ENCODE data around the gene PKMYT1.

Gene PKMYT1

DNA sequence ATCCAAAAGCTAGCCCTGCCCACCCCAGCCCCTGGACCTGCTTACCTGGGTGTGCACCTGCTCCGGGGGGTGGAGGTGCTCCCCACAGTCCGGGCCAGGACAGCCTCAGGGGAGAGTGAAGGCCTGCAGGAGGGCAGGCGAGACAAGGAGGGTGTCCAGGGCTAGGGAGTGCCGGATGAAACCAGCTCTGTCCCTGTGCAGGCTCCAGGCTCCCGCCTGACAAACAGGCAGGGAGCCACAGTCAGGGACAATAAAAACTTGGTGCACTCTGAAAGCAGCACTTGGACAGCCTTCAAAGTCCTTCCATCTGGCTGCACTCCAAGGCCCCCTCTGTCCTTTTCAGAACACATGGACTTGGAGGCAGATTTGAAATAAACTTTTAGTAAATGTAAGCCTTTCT is 7.2 kb downstream of the PKMYT1 start:
- no peak for DNase-seq (ENCODE audit: low spot score)

DNA sequence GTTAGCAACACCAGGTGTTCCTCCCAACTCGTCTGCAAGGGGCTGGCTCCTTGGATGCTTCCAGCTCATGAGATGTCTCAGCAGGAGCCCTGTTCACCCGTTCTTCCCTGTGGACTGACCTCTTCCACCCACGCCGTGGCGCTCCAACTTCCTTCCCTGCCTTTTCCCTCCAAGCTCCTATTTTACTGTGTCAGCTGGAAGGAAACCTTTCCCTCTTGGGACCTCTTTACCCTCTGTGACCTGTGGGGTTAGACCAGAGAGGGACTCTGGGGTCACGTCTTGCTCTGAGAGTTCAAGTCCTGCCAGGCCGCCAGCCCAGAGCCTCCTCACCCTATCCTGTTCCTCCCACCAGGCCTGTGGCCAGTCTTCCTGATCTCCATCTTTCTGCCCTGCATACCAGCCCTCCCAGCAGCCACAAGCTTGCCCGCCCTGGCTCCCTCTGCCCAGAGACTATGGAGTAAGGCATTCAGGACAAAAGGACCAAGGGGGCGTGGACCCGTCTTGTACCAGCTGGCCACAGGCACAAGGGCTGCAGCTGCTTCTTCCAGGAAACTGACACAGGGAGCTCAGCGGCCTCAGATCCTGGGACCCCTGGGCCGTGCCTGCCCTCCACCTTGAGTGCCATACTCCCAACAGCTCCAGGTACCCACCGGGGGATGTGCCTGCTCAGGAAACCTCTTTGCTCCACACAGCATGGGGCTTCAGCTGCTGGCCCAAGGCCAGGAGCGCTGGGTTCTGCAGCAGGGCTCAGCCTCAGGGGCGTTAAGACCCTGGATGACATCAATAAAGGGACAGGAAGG is 8.1 kb downstream of the PKMYT1 start:
- no peak for DNase-seq (ENCODE audit: low spot score)

- DNase-seq (ENCODE audit: low spot score), result no peak
Observed at GRCh38 chr16:2971134-2971984, 8.9 kb downstream of the PKMYT1 start.

DNA sequence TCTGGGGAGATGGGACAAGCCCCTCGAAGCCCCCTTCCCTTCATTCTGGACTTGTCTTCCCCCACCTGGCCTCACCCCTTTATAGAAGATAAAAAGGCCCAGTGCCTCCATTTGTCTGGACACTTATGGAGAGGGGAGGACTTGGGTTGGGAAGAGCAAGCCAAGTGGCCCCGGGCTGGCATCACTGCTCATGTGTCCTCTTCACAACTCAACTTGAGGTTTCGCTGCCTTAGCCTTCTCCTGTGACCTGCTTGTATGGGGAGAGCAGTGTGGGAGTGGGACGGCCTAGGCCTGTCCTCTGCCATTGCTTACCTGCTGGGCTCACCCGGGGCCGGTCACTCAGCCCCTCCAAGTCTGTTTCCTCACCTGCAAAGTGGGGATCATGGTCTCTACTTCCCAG is 9.7 kb downstream of the PKMYT1 start:
- DNase-seq (ENCODE audit: low spot score), result no peak

DNA sequence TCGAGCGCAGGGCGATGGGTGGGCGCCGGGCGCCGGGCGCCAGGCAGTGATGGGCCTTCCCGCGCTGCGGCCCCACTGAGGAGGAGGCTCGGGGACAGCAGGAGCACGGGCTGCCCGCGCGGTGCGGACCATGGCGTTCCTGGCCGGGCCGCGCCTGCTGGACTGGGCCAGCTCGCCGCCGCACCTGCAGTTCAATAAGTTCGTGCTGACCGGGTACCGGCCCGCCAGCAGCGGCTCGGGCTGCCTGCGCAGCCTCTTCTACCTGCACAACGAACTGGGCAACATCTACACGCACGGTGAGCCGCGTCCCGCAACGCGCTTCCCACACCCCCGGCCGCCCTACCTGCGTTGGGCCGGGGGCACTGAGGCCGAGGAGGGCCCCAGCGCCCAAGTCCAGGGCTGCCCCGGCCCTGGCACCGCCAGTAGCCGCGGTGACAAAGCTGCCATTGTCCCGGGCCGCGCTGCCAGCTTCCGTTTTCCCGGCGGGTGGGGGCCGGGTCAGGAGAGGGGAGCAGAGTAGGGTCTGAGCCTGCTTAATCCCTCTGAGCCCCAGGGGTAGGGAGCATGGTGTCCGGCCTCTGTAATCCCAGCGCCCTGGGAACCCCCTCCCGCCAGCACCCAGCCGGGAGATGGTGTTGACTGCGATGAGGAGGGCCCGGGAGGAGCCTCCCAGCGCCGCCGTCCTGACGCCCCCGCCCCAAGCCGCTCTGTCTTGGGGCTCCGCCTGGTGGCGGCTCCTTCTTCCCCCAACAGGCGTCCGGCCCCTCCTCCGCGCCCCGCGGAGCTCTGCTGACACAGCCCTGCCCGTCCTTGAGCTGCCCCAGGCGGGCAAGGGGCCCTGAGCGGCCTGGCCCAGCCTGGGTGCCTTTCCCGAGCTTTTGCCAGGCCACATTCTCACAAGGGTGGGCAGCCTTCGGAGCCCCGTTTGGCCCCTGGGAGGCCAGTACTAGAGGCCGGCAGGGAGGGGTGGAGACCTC is 10.4 kb downstream of the PKMYT1 start:
- DNase-seq (ENCODE audit: low spot score), result peak; percentile 65

- DNase-seq (ENCODE audit: low spot score), result peak; percentile 98
Observed at GRCh38 chr16:2968738-2969544, 11.3 kb downstream of the PKMYT1 start, which contains the start of gene PAQR4. Gene PAQR4 (plus strand): TSS chr16:2969348. CDS start chr16:2969675, 327 bp downstream.

DNA sequence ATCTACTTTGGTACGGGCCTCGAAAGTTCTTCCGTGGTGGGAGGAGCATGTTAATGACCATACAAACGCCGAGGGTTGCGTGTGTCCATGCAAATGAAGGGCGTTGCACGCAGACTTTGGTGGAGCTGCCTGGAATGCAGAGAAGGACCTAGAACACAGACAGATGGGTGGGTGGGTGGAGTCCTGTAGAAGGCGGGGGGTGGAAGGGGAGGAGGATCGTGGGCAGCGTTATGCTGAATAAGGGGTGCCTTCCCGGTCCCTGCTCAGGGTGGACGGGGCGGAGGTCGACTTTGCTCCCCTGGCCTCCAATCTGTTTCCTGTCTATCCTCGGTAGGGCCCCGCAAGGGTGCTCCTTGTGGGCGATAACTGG is 11.9 kb downstream of the PKMYT1 start:
- no peak for DNase-seq (ENCODE audit: low spot score)

DNA sequence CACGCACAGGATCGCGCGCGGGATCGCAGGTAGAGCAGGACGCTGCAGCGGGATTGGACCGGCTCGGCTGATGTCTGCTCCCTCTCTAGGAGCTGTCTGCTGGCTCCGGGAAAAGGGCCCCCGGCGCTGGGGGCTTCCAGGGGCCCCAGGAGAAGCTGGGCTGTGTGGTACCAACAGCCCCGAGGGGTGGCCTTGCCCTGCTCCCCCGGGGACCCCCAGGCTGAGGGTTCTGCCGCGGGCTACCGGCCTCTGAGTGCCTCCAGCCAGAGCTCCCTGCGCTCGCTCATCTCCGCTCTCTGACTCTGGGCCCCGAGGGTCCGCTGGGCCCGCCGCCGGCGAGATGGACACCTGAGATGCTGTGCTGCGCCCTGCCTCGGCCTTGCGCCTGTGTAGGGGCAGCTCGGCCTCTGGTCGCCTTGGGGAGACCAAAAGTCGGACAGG is 12.5 kb downstream of the PKMYT1 start:
- no peak for DNase-seq (ENCODE audit: low spot score)

DNA sequence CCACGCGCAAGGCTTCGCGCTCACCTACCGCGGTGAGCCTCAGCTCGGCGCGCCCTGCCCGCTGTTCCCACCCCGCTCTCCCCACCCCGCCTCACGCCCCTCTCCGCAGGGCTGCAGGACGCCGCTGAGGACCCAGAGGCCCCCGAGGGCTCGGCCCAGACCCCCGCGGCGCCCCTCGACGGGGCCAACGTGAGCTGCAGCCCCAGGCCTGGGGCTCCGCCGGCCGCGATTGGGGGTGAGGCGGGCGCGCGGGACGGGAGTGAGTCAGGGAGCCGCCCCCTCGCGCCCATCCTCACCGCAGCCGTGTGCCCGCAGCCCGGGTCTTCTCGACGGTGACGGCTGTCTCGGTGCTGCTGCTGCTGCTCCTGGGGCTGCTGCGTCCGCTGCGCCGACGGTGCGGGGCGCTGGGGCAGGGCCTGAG is 13.0 kb downstream of the PKMYT1 start:
- no peak for DNase-seq (ENCODE audit: low spot score)

DNA sequence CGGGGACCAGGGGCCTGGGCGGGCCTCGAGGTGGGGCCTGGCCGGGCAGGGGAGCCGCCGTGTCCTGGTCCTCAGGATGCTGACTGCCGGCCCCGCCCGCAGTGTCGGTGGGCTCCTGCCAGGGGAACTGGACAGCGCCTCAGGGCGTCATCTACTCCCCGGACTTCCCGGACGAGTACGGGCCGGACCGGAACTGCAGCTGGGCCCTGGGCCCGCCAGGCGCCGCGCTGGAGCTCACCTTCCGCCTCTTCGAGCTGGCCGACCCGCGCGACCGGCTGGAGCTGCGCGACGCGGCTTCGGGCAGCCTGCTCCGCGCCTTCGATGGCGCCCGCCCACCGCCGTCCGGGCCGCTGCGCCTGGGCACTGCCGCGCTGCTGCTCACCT is 13.4 kb downstream of the PKMYT1 start:
- peak; percentile 48 for DNase-seq (ENCODE audit: low spot score)

DNA sequence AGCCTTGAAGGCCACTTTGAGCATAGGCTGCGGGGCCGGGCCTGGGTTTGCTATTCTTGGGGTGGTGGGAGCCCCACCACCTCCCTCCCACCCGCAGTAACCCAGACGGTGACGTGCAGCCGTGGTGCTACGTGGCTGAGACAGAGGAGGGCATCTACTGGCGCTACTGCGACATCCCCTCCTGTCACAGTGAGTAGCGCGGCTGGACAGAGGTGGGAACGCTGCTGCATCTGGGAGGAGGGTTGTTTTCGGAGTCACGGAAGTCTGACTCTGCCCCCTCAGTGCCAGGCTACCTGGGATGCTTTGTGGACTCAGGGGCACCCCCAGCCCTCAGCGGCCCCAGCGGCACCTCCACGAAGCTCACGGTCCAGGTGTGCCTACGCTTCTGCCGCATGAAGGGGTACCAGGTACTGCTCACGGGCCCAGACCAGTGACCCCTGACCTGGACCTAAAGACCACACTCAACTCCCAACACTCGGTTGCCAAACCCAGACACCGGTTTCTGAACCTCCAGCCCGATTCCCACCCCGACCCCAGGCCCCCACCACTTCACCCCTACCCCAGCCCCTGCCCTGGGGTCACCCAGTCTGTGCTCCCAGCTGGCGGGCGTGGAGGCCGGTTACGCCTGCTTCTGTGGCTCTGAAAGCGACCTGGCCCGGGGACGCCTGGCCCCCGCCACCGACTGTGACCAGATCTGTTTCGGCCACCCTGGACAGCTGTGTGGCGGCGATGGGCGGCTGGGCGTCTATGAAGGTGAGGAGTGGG is 14.0 kb downstream of the PKMYT1 start:
- no peak for DNase-seq (ENCODE audit: low spot score)

DNA sequence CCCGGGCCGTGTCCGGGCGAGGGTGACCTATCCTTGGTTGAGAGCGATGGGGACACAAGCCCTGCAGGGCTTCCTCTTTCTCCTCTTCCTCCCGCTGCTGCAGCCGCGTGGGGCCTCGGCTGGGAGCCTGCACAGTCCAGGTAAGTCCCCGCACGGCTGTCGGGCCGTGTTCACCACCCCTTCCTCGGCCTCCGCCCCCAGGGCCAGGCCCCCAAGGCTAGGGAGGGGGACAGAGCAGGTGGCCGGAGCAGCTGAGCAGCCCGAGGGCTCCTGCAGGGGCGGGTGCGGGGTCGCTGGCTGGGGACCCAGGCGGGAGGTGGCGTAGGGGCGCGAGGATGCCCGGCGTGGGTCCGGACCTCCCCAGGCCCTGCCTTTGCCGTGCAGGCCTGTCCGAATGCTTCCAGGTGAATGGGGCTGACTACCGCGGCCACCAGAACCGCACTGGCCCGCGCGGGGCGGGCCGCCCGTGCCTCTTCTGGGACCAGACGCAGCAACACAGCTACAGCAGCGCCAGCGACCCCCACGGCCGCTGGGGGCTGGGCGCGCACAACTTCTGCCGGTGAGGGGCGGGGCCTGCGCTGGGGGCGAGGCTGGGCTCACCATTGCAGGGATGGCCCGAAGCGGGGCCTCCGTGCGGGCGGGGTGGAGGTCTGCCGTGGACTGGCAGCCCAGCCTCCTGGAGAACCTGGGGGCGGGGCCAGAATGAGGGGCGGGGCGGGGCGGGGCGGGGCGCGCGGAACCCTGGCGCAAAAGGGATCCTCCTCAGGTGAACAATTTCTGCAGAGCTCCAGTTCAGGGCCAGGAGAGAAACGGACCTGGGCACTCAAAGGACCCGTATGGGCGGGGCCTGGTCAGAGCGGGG is 15.5 kb downstream of the PKMYT1 start:
- peak; percentile 56 for DNase-seq (ENCODE audit: low spot score)

GRCh38 chr16:2963723-2964474 is 16.3 kb downstream of the PKMYT1 start, which contains the start of gene KREMEN2:
Gene KREMEN2 (plus strand): TSS chr16:2964275. CDS start chr16:2964521, 246 bp downstream.
- DNase-seq (ENCODE audit: low spot score), result peak; percentile 43

DNA sequence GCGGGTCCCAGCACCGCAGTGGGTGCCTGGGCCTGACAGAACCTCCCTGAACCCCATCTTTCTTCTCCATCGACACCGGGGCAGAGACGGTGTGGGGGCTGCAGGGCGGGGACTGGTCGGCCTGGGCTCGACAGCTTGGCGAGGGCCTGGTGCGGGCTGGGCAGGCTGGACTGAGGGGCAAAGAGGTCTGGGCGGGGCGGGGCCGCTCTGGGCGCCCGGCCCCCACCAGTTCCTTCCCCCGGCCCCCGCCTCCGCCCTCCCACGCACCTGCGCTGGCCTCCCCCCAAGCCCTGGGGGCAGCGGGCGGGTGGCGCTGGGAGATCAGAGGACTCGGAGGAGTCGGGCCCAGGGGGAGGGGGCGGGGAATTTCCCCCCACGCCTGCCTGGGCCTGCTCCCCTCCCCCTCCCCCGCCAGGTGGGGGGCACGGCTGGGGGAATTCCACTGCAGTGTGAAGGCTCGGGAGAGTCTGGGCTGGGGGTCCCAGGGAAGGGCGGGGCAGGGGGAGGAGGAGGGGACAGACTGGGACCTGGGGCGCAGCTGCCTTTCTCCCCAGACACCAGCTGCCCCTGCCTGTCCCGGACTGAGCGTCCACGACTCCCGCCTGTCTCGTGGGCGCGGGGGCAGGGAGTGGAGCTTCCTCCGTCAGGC is 17.0 kb downstream of the PKMYT1 start:
- no peak for DNase-seq (ENCODE audit: low spot score)

DNA sequence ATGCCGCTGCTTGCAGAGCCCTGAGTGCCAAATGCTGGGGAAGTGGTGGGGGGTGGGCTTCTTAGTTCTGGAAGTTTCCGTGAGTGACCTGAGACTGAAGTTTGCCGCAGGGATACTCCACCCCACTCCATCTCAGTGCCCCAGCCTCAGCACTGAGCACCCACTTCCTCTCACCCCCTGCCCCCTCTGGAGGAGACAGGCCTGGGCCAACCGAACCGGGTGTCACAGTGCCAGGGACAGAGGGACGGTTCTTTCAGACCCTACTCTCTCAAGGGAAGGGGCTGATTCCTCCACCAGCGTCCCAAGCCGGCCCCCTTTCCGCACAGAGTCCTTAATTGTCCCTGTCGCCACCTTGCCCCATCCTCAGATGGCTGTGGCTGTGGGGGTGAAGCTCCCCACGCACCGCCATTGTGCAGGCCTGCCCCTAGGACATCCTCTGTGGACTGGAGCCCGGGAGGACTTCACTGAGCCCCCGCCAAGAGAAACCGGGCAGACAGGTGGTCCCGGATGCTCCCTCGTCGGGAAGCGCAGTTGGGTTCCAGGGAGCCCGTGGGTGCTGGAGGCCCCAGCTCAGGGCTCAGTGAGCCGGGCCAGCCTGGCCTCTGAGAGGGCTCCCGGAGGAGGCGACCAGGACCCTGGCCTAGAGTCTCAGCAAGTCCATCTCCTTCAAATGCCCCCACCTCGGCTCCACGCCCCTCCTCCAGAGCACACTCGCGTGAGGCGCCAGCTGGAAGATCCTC is 17.7 kb downstream of the PKMYT1 start:
- DNase-seq (ENCODE audit: low spot score), result no peak

- no peak for DNase-seq (ENCODE audit: low spot score)
Observed at GRCh38 chr16:2960183-2961010, 19.8 kb downstream of the PKMYT1 start.

Data from AG20443 (cell line).